ENCODE results near the gene CLDN9.

The CLDN9 gene

DNA sequence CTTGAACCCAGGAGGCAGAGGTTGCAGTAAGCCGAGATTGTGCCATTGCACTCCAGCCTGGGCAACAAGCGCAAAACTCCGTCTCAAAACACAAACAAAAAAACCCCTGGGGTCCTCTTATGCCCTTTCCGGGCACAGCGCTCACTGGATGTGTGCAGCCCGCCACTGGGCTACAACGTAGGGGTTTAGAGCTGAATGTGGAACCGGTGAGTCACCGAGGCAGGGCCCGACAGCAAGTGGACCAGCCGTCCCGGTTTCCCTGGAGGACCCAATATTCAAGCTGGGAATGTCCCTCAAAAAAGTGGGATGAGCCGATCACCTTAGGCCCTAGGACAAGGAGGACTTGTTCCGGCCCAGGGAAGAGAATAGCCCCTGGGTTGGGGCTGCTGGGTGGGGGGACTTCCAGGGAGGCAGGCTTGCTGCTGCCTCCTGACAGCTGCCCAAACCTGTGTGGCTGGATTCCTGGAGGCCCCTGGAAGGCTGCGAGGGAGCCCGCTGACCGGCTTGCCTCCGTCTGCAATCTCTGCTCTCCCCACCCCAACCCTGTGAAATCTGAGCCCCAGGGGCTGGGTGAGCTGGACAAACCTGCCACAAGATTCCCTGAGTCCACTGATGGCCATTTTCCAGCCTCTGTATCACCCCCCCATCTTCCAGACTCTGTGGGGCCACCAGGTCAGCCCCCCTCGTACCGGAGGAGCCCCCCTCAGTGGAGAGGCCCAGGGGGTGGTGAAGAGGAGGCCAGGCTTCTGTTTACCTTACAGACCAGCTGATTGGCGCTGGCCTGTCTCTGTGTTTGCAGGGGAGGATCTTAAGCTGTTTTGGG, 2.9 kb upstream of the CLDN9 start:
- TF ChIP-seq POLR2A (IDR thresholded peaks at IDR 0.05; ENCODE audit: low read length) (no peak), GATA1 (IDR thresholded peaks at IDR 0.05; ENCODE audit: low read depth, low read length) (no peak)
- DNase-seq: no peak

DNA sequence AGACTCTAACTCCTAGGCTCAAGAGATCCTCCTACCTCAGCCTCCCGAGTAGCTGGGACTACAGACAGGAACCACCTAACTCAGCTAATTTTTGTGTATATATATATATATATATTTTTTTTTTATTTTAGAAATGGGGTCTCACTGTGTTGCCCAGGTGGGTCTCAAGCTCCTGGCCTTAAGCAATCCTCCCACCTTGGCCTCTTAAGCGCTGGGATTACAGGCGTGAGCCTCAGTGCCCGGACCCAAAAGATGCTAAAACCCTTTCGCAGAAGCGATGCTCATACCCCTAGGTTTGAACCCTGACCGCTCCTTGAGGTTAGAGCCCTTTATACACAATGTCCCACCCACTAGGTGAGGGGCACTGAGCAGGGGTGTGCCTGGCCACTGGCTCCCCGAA, 2.2 kb upstream of the CLDN9 start:
- DNase-seq: no peak

DNA sequence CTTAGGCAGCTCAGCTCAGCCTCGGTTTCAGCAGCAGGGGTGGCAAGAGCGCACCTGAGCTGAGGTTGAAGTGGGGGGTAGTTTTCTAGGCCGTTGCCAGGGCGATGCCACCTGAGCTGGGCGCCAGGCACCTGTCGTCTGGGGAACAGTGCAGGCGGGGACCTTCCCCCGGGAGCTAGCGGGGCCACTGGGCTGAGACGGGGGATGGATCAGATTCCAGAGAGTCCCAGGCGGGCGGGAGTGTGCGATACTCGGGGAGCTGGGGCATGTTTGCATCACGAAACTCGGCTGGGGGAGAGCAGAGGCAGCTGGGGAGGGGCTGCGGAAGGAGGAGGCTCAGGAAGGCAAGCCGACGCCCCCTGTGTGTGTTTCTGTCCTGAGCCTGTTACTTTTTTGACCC, 477 bp upstream of the CLDN9 start:
- TF ChIP-seq POLR2A (IDR thresholded peaks at IDR 0.05; ENCODE audit: low read length): no peak
- TF ChIP-seq GATA1 (IDR thresholded peaks at IDR 0.05; ENCODE audit: low read depth, low read length): no peak
- no peak for DNase-seq

More for the DNA sequence above, 2.2 kb upstream of the CLDN9 start:
- TF ChIP-seq POLR2A (IDR thresholded peaks at IDR 0.05; ENCODE audit: low read length): no peak
- TF ChIP-seq GATA1 (IDR thresholded peaks at IDR 0.05; ENCODE audit: low read depth, low read length): no peak

DNA sequence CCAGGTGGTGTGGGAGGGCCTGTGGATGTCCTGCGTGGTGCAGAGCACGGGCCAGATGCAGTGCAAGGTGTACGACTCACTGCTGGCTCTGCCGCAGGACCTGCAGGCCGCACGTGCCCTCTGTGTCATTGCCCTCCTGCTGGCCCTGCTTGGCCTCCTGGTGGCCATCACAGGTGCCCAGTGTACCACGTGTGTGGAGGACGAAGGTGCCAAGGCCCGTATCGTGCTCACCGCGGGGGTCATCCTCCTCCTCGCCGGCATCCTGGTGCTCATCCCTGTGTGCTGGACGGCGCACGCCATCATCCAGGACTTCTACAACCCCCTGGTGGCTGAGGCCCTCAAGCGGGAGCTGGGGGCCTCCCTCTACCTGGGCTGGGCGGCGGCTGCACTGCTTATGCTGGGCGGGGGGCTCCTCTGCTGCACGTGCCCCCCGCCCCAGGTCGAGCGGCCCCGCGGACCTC, 798 bp downstream of the CLDN9 start:
- TF ChIP-seq POLR2A (IDR thresholded peaks at IDR 0.05; ENCODE audit: low read length) (no peak), GATA1 (IDR thresholded peaks at IDR 0.05; ENCODE audit: low read depth, low read length) (no peak)
- no peak for DNase-seq

DNA sequence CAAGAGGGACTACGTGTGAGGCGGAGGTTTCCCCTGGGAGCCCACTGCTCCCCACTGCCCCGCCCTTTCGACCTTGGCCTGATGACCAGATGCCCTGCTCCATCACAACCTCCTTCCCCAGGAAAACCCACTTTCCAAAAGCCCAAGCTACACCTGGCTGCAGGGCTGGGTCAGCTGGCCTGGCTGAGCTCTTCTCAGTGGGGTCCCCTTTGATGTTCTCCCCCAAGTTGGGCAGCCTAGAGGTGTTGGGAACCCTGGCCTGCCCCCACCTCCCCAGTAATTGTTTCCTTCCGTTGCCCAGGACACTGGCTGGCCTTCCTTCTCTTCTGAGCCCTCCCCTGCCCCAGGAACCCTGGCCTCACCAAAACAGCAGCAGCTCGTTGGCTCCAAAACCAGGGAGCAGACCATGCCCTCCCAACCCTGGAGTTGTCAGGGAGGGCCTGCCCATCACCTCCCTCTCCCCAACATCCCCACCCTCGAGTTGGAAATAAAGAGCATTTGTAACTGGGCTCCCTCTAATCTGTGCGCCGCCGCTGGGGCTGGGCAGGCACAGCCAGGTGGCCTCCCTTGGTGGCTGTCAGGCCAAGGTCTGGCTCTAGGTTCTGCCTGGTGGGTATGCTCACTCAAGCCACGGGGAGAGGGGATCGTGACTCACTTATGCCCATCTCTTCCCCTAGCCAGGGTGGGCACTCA, 1.4 kb downstream of the CLDN9 start:
- DNase-seq: no peak

DNA sequence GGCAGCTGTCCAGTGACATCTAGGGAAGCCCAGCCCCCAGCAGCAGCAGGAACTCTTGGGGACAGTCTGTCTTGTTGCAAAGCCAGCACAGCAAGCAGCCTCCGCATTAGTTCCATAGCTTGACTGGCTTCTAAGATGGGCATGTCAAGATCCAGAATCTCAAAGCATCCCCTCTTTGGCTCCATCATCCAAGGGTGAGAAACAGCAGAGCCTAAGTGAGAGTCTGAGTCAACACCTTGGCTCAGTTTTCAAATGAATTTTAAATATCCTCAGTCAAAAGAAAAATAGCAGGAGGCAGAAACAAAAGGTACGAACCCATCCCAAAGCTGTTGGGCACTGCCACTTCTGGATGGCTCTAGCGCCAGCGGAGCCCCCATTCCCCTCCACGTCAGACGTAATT, 2.2 kb downstream of the CLDN9 start:
- DNase-seq: no peak
- no peak for TF ChIP-seq POLR2A (IDR thresholded peaks at IDR 0.05; ENCODE audit: low read length)
- TF ChIP-seq GATA1 (IDR thresholded peaks at IDR 0.05; ENCODE audit: low read depth, low read length): no peak

More for the DNA sequence above, 1.4 kb downstream of the CLDN9 start:
- TF ChIP-seq POLR2A (IDR thresholded peaks at IDR 0.05; ENCODE audit: low read length) (no peak), GATA1 (IDR thresholded peaks at IDR 0.05; ENCODE audit: low read depth, low read length) (no peak)

DNA sequence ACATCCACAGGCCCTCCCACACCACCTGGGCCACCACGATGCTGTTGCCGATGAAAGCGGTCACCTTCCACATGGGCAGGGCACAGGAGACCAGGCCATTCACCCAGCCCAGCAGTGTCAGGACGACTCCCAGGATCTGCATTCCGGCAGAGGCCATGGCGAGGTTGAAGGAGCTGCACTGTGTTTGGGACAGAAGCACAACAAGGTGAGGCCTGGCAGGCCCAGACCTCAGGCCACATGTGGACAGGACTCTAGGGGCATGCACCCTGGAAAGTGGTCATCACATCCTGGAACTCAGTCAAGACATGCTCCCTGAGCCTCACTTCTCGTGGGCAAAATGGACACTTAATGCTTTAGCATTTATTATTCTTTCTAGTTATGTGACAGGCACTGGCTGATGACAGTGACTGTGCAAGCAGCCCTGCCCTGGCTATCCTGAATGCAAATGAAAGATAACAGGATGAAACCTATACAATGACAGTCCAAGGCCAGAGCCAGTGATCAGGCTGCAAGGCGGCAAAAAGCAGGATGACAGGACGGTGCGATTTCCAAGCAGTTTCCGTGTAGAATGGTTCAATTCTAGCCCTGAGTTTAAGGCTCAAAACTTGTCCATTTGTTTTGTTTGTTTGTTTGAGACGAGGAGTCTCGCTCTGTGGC, 3.3 kb downstream of the CLDN9 start:
- no peak for TF ChIP-seq POLR2A (IDR thresholded peaks at IDR 0.05; ENCODE audit: low read length)
- TF ChIP-seq GATA1 (IDR thresholded peaks at IDR 0.05; ENCODE audit: low read depth, low read length): no peak
- DNase-seq: peak; percentile 65 to 84

DNA sequence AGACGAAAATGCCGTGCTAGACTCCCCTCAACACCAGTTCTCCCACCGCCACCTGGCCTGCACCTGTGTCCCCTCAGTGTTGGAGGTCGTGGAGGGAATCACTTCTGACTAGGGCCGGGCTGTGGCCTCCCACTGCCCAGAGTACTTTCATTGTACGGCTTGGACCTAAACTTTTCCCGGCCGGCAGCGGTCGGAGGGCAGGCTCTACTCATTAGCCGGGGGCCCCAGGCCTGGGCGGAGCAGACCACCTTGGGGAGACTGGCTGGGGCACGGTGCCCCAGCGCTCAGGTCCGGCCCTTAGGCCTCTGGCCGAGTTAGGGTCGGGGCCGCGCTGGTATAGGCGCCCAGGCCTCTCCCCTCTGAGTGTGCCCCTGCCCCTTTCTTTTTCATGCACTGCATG, 4.6 kb downstream of the CLDN9 start:
- TF ChIP-seq GATA1 (IDR thresholded peaks at IDR 0.05; ENCODE audit: low read depth, low read length) (no peak), POLR2A (IDR thresholded peaks at IDR 0.05; ENCODE audit: low read length) (no peak)
- DNase-seq: no peak

DNA sequence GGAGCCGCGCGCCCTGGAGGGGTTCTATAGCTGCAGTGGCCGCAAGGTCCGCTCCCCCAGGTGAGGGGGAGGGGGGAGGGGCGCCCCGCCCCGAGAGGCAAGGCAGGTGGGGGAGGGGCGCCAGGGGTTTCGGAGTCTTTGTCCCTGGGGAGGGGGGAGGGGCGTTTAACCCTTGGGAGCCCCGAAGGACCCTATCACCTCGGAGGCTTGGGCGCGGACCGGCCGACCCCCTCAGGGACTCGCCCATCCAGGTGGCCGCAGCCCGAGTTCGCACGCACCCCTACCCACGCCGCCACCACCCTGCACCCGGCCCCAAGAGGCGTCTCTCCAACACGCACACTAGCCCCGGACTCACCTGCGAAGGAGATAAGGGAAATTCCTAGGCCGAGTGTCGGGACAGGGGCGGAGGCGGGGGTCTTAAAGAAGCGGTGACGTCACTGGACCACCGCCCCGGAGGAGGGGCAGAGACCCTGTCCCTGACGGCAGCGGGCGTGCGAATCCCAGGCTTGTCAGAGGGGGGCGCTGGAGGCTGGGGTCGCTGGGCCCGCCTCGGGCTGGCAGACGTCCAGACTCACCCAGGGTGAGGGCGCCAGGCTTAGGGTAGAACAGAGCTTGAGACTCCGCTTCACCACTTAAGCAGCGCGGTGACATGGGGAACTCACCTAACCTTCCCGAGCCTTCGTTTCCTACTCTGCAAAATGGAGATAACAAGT, 5.2 kb downstream of the CLDN9 start, which contains the start of gene CLDN6:
CLDN6 (minus strand) TSS at position 390 of the 713 bp plus-strand sequence. CDS start 2,162 bp downstream, outside the sequence.
- TF ChIP-seq GATA1 (IDR thresholded peaks at IDR 0.05; ENCODE audit: low read depth, low read length): no peak
- no peak for TF ChIP-seq POLR2A (IDR thresholded peaks at IDR 0.05; ENCODE audit: low read length)
- peak; percentile 67 to 70 for DNase-seq

DNA sequence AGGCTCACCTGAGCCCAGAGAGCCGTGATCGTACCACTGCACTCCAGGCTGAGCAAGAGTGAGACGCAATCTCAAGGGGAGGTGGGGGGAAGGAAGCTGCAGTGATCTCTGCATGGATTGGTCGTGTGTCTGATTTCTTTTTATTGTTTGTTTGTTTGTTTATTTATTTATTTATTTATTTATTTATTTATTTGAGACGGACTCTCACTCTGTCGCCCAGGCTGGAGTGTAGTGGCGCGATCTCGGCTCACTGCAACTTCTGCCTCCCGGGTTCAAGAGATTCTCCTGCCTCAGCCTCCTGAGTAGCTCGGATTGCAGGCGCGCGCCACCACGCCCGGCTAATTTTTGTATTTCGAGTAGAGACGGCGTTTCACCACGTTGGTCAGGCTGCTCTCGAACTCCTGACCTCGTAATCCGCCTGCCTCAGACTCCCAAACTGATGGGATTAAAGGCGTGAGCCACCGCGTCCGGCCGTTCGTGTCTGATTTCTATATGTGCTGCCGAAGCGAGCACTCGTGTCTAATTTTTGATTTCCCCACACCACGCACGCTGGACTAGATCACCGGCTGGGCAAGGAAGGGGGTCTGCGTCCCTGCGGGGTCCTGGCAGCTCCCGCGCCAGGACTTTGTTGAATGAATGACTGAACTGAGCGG, 7.0 kb downstream of the CLDN9 start:
- TF ChIP-seq POLR2A (IDR thresholded peaks at IDR 0.05; ENCODE audit: low read length) (no peak), GATA1 (IDR thresholded peaks at IDR 0.05; ENCODE audit: low read depth, low read length) (no peak)
- no peak for DNase-seq

DNA sequence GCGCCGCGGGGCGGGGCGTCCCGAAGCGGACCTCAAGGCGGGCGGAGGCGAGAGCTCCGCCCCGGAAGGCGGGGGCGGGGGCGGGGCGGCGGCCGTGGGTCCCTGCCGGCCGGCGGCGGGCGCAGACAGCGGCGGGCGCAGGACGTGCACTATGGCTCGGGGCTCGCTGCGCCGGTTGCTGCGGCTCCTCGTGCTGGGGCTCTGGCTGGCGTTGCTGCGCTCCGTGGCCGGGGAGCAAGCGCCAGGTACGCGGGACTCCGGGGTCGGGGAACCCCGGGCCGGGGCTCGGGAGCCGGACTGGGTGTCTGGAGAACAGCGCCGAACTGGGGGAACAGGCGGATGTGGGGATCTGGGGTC, 7.5 kb downstream of the CLDN9 start, which contains the start of gene TNFRSF12A:
TNFRSF12A (plus strand) TSS at position 122 of the 357 bp plus-strand sequence; CDS start at position 152, 30 bp downstream.
- no peak for TF ChIP-seq GATA1 (IDR thresholded peaks at IDR 0.05; ENCODE audit: low read depth, low read length)
- peak; percentile 73 for TF ChIP-seq POLR2A (IDR thresholded peaks at IDR 0.05; ENCODE audit: low read length)
- peak; percentile 86 to 91 for DNase-seq

DNA sequence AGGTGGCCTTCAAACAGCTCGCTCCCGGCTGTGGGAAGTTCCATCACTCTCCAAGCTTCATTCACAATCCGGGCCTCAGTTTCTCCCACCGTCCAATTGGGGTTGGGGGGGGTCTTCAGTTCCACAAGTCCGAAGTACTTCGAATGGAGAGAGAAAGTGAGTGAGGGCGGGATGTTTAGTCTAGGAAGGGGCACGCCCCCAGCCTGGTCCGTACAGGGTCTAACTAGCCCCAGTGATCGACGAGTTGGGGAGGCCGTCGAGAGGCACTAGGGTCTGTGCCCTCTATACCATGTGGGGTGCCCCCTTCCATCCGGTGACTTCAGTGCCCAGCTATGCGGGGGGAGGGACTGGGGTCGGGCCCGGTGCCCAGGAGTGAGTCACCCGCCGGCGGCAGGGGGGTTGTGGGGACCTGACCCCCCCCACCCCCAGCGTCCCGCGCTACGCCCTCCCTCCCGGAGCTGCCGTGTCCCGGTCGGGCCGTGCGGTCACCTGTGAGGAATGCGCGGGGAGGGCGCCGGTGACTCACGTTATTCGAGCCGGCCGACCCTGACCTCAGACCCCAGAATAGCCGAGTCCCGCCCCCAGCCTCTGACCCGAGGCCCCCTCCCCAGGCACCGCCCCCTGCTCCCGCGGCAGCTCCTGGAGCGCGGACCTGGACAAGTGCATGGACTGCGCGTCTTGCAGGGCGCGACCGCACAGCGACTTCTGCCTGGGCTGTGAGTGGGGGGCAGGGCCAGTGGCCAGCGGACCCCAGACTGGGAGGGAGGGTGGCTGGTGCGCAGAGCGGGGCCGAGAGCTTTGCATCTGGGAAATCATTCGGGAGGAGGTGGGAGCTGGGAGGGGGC, 8.1 kb downstream of the CLDN9 start:
- peak; percentile 69 to 84 for DNase-seq
- TF ChIP-seq POLR2A (IDR thresholded peaks at IDR 0.05; ENCODE audit: low read length): peak; percentile 45
- TF ChIP-seq GATA1 (IDR thresholded peaks at IDR 0.05; ENCODE audit: low read depth, low read length): no peak
